HepG2 (cell line): Measurements from ENCODE around the gene GTF2F1. TPM values are rescaled to one million over a fixed set of nuclear protein-coding genes. Genes with fewer than 3 reads are reported as not detected.
A peak's percentile ranks its signal among the peaks of the same experiment; 100 is the strongest.

ENCODE experiments used
- AKAP8 ChIP-seq: sonication (generic); formaldehyde crosslinking; IDR thresholded peaks from 2 replicates; pipeline ENCODE4 v1.5.1; 2020; ENCODE audit warnings: mild to moderate bottlenecking, missing genetic modification reagents
- FOXM1 ChIP-seq: sonication (generic); formaldehyde crosslinking; IDR thresholded peaks from 2 replicates; pipeline ENCODE4 v1.5.0; 2020; ENCODE audit warnings: missing genetic modification reagents
- IRX3 ChIP-seq: sonication (generic); formaldehyde crosslinking; IDR thresholded peaks from 2 replicates; pipeline ENCODE4 v1.8.1; 2023; ENCODE audit warnings: mild to moderate bottlenecking, low read depth, missing genetic modification reagents, borderline replicate concordance
- KDM5B ChIP-seq: sonication (generic); formaldehyde crosslinking; IDR thresholded peaks from 2 replicates; pipeline ENCODE4 v1.4.0; 2020; ENCODE audit warnings: missing genetic modification reagents, mild to moderate bottlenecking, borderline replicate concordance
- MED1 ChIP-seq: sonication (generic); formaldehyde crosslinking; IDR thresholded peaks from 2 replicates; pipeline ENCODE4 v1.4.0; 2020; ENCODE audit warnings: missing genetic modification reagents
- NFRKB ChIP-seq: fragments of 450-650 bp; IDR thresholded peaks from 2 replicates; pipeline ENCODE4 v1.6.1; 2017
- PAF1 ChIP-seq: IDR thresholded peaks from 2 replicates; pipeline ENCODE4 v1.6.1; 2016; ENCODE audit warnings: missing genetic modification reagents, missing compliant biosample characterization
- PAWR ChIP-seq: sonication (generic); formaldehyde crosslinking; IDR thresholded peaks from 2 replicates; pipeline ENCODE4 v1.4.0; 2020; ENCODE audit warnings: missing genetic modification reagents, mild to moderate bottlenecking, borderline replicate concordance
- PHF8 ChIP-seq: sonication (generic); formaldehyde crosslinking; IDR thresholded peaks from 2 replicates; pipeline ENCODE4 v1.5.0; 2020; ENCODE audit warnings: missing genetic modification reagents
- RFXANK ChIP-seq: IDR thresholded peaks from 2 replicates; pipeline ENCODE4 v1.6.1; 2016
- SNAPC2 ChIP-seq: sonication (generic); formaldehyde crosslinking; IDR thresholded peaks from 2 replicates; pipeline ENCODE4 v1.8.1; 2022; ENCODE audit warnings: mild to moderate bottlenecking, missing genetic modification reagents
- TCF12 ChIP-seq, 2 experiments: fragments of 450-650 bp in 1 of 2; sonication (generic) in 1 of 2; formaldehyde crosslinking in 1 of 2; IDR thresholded peaks; 2 replicates each; pipeline versions ENCODE4 v1.6.1 to v1.8.0; 2017 to 2022; ENCODE audit warnings: antibody characterized with exemption in 1 of 2, mild to moderate bottlenecking in 1 of 2, missing genetic modification reagents in 1 of 2, moderate library complexity in 1 of 2
- TP53 ChIP-seq: sonication (generic); formaldehyde crosslinking; conservative IDR thresholded peaks from 2 replicates; pipeline ENCODE4 v1.4.0; 2020; ENCODE audit warnings: missing genetic modification reagents
- YY1 ChIP-seq: IDR thresholded peaks from 2 replicates; pipeline ENCODE4 v1.6.1; 2011; ENCODE audit warnings: low read length, low read depth, moderate library complexity, mild to moderate bottlenecking; ENCODE audit not compliant: insufficient read depth, insufficient replicate concordance
- ZBTB3 ChIP-seq: sonication (generic); formaldehyde crosslinking; IDR thresholded peaks from 2 replicates; pipeline ENCODE4 v1.4.0; 2020; ENCODE audit warnings: low read depth, mild to moderate bottlenecking, moderate library complexity, missing genetic modification reagents, borderline replicate concordance
- ZC3H13 ChIP-seq: sonication (generic); formaldehyde crosslinking; IDR thresholded peaks from 2 replicates; pipeline ENCODE4 v1.8.1; 2023; ENCODE audit warnings: mild to moderate bottlenecking, missing genetic modification reagents, moderate library complexity
- ZMYM3 ChIP-seq: sonication (generic); formaldehyde crosslinking; IDR thresholded peaks from 2 replicates; pipeline ENCODE4 v1.5.1; 2020; ENCODE audit warnings: mild to moderate bottlenecking, missing genetic modification reagents
- ZNF230 ChIP-seq: sonication (generic); formaldehyde crosslinking; IDR thresholded peaks from 2 replicates; pipeline ENCODE4 v1.4.0; 2020; ENCODE audit warnings: mild to moderate bottlenecking, missing genetic modification reagents
- ZNF24 ChIP-seq: fragments of 450-650 bp; IDR thresholded peaks from 2 replicates; pipeline ENCODE4 v1.6.1; 2017; ENCODE audit warnings: antibody characterized with exemption, mild to moderate bottlenecking
- ZNF768 ChIP-seq: sonication (generic); formaldehyde crosslinking; IDR thresholded peaks from 2 replicates; pipeline ENCODE4 v1.4.0; 2020; ENCODE audit warnings: missing genetic modification reagents
- ZNF782 ChIP-seq: sonication (generic); formaldehyde crosslinking; IDR thresholded peaks from 2 replicates; pipeline ENCODE4 v1.4.0; 2020; ENCODE audit warnings: missing genetic modification reagents, mild to moderate bottlenecking, borderline replicate concordance
- polyA plus RNA-seq, 8 experiments: library from polyadenylated mRNA; depleted of rRNA in 3 of 8; stranded (reverse) in 7 of 8; unstranded in 1 of 8; fragments of >200 nt; fragmentation: Illumina TruSeq in 4 of 8; extraction: Trizol in 4 of 8; gene quantifications; 2 replicates each; pipeline versions ENCODE4 v1.2.1 to v1.2.3, GENCODE V29; 2011 to 2016; ENCODE audit warnings: low read depth in 4 of 8, missing spikeins in 1 of 8, mixed read lengths in 1 of 8; ENCODE audit not compliant: insufficient read depth in 1 of 8
- total RNA-seq, 5 experiments: library from RNA; depleted of rRNA; stranded (reverse); fragments of >200 nt; fragmentation: Illumina TruSeq; extraction: Trizol; gene quantifications; 2 replicates each; pipeline ENCODE4 v1.2.3, GENCODE V29; 2016; ENCODE audit warnings: low read depth in 1 of 5
- TF ChIP-seq, protein P1 (sequence below): sonication (generic); formaldehyde crosslinking; conservative IDR thresholded peaks from 2 replicates; pipeline ENCODE4 v1.5.0; 2020; ENCODE audit warnings: missing genetic modification reagents
- TF ChIP-seq, protein P2 (sequence below): sonication (generic); formaldehyde crosslinking; IDR thresholded peaks from 2 replicates; pipeline ENCODE4 v1.4.0; 2020; ENCODE audit warnings: missing genetic modification reagents
- TF ChIP-seq, protein P3 (sequence below): sonication (generic); formaldehyde crosslinking; IDR thresholded peaks from 2 replicates; pipeline ENCODE4 v1.5.0; 2020; ENCODE audit warnings: mild to moderate bottlenecking, missing genetic modification reagents, borderline replicate concordance
- TF ChIP-seq, protein P4 (sequence below): sonication (generic); formaldehyde crosslinking; IDR thresholded peaks from 2 replicates; pipeline ENCODE4 v1.8.0; 2022; ENCODE audit warnings: mild to moderate bottlenecking, missing genetic modification reagents, borderline replicate concordance

The GTF2F1 gene
- total and polyA plus RNA-seq, 2 of the 13 experiments (the other 11 are each of a cell fraction or from before 2014, with no cell fraction given): 27.8 to 34.1 TPM

DNA sequence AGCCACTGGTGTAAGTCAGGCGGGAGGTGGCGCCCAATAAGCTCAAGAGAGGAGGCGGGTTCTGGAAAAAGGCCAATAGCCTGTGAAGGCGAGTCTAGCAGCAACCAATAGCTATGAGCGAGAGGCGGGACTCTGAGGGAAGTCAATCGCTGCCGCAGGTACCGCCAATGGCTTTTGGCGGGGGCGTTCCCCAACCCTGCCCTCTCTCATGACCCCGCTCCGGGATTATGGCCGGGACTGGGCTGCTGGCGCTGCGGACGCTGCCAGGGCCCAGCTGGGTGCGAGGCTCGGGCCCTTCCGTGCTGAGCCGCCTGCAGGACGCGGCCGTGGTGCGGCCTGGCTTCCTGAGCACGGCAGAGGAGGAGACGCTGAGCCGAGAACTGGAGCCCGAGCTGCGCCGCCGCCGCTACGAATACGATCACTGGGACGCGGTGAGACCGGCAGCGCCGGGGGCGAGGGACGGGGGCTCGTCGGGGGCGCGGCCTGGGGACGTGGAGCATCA lies 20.3 kb downstream of the GTF2F1 start, which contains the start of gene ALKBH7 (continued):
- TF ChIP-seq TP53 (CRISPR knock-in tag): peak; percentile 62; the same call in 1 of the 2 replicates
- no peak for TF ChIP-seq NFRKB
- peak; percentile 79 for TF ChIP-seq YY1
- peak; percentile 78; the same call in 1 of the 2 replicates for TF ChIP-seq IRX3 (CRISPR knock-in tag)
- TF ChIP-seq RFXANK (CRISPR knock-in tag): no peak
- TF ChIP-seq ZNF230 (CRISPR knock-in tag): peak; percentile 92
- no peak for TF ChIP-seq PAF1 (CRISPR knock-in tag)
- TF ChIP-seq TCF12 (IDR thresholded peaks at IDR 0.05): no peak
- 0 out of 2 replicates have a peak, but pooled peaks have one; percentile 36 for TF ChIP-seq TCF12 (CRISPR knock-in tag; IDR thresholded peaks at IDR 0.05)
- no peak for TF ChIP-seq ZMYM3
- TF ChIP-seq PHF8: peak; percentile 91
- TF ChIP-seq FOXM1: no peak
- TF ChIP-seq AKAP8 (CRISPR knock-in tag): peak; percentile 79; the same call in 1 of the 2 replicates
- peak; percentile 44; the same call in 1 of the 2 replicates for TF ChIP-seq MED1 (CRISPR knock-in tag)
- TF ChIP-seq SNAPC2 (CRISPR knock-in tag): 0 out of 2 replicates have a peak, but pooled peaks have one; percentile 73
- TF ChIP-seq ZNF768 (CRISPR knock-in tag): peak; percentile 66; the same call in 1 of the 2 replicates
- TF ChIP-seq, protein P1, sequence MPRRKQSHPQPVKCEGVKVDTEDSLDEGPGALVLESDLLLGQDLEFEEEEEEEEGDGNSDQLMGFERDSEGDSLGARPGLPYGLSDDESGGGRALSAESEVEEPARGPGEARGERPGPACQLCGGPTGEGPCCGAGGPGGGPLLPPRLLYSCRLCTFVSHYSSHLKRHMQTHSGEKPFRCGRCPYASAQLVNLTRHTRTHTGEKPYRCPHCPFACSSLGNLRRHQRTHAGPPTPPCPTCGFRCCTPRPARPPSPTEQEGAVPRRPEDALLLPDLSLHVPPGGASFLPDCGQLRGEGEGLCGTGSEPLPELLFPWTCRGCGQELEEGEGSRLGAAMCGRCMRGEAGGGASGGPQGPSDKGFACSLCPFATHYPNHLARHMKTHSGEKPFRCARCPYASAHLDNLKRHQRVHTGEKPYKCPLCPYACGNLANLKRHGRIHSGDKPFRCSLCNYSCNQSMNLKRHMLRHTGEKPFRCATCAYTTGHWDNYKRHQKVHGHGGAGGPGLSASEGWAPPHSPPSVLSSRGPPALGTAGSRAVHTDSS (CRISPR knock-in tag): no peak
- TF ChIP-seq ZBTB3 (CRISPR knock-in tag): no peak
- peak; percentile 63; the same call in 1 of the 2 replicates for TF ChIP-seq ZC3H13
- TF ChIP-seq, protein P2, sequence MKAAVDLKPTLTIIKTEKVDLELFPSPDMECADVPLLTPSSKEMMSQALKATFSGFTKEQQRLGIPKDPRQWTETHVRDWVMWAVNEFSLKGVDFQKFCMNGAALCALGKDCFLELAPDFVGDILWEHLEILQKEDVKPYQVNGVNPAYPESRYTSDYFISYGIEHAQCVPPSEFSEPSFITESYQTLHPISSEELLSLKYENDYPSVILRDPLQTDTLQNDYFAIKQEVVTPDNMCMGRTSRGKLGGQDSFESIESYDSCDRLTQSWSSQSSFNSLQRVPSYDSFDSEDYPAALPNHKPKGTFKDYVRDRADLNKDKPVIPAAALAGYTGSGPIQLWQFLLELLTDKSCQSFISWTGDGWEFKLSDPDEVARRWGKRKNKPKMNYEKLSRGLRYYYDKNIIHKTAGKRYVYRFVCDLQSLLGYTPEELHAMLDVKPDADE (CRISPR knock-in tag): no peak
- 0 out of 2 replicates have a peak, but pooled peaks have one; percentile 59 for TF ChIP-seq ZNF782
- no peak for TF ChIP-seq ZNF24
- TF ChIP-seq, protein P3, sequence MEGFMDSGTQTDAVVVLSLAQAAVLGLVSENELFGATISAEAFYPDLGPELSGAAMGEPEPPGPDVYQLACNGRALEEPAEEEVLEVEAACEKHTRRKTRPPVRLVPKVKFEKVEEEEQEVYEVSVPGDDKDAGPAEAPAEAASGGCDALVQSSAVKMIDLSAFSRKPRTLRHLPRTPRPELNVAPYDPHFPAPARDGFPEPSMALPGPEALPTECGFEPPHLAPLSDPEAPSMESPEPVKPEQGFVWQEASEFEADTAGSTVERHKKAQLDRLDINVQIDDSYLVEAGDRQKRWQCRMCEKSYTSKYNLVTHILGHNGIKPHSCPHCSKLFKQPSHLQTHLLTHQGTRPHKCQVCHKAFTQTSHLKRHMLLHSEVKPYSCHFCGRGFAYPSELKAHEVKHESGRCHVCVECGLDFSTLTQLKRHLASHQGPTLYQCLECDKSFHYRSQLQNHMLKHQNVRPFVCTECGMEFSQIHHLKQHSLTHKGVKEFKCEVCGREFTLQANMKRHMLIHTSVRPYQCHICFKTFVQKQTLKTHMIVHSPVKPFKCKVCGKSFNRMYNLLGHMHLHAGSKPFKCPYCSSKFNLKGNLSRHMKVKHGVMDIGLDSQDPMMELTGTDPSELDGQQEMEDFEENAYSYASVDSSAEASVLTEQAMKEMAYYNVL (CRISPR knock-in tag): peak; percentile 75
- TF ChIP-seq, protein P4, sequence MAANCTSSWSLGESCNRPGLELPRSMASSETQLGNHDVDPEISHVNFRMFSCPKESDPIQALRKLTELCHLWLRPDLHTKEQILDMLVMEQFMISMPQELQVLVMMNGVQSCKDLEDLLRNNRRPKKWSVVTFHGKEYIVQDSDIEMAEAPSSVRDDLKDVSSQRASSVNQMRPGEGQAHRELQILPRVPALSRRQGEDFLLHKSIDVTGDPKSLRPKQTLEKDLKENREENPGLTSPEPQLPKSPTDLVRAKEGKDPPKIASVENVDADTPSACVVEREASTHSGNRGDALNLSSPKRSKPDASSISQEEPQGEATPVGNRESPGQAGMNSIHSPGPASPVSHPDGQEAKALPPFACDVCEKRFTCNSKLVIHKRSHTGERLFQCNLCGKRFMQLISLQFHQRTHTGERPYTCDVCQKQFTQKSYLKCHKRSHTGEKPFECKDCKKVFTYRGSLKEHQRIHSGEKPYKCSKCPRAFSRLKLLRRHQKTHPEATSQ (CRISPR knock-in tag): 0 out of 2 replicates have a peak, but pooled peaks have one; percentile 55
- TF ChIP-seq KDM5B (CRISPR knock-in tag): peak; percentile 77
- TF ChIP-seq PAWR (CRISPR knock-in tag): no peak
